OCI-LY7 (cell line): Measurements from ENCODE around the gene ROR2. TPM values are rescaled to one million over a fixed set of nuclear protein-coding genes. Genes with fewer than 3 reads are reported as not detected.

Experiments used
- BruUV-seq: library from RNA; stranded (reverse); fragments of 400-500 nt; replicated peaks from 2 replicates; lab custom pipeline; 2021; lab: Mats Ljungman, UMichigan
- CTCF ChIA-PET: fragments of 300-600 bp; sonication (Branson Sonifier 250); formaldehyde crosslinking; loops from one replicate; lab custom pipeline; 2022; ENCODE audit warnings: antibody characterized with exemption; ENCODE audit not compliant: unreplicated experiment; lab: Charles Lee
- POLR2A ChIA-PET: fragments of 300-600 bp; sonication (Branson Sonifier 250); formaldehyde crosslinking; loops from one replicate; lab custom pipeline; 2022; ENCODE audit warnings: antibody characterized with exemption; lab: Charles Lee
- DNase-seq: peaks from one replicate; pipeline ENCODE4 v3.0.0-alpha.2; 2015; ENCODE audit warnings: low spot score
- H2AFZ ChIP-seq: fragments of 200-600 bp; sonication (generic), shearing (Covaris generic); 2 replicates; pipeline ENCODE4 v1.6.1; 2014; ENCODE audit warnings: mild to moderate bottlenecking, antibody characterized with exemption, low read length, moderate library complexity
- H3K27ac ChIP-seq: fragments of 200-600 bp; sonication (generic); 2 replicates; pipeline ENCODE4 v1.5.1; 2014; ENCODE audit warnings: mixed run types, low read depth, mild to moderate bottlenecking, moderate library complexity, low read length, inconsistent platforms; ENCODE audit not compliant: poor library complexity, severe bottlenecking
- H3K36me3 ChIP-seq: fragments of 200-600 bp; sonication (generic); 2 replicates; pipeline ENCODE4 v1.6.1; 2014; ENCODE audit warnings: mild to moderate bottlenecking, antibody characterized with exemption, low read length, moderate library complexity, mixed read lengths; ENCODE audit not compliant: insufficient read depth
- H3K4me1 ChIP-seq: fragments of 200-600 bp; sonication (generic); 2 replicates; pipeline ENCODE4 v1.5.1; 2014; ENCODE audit warnings: mild to moderate bottlenecking, low read length; ENCODE audit not compliant: insufficient read depth, poor library complexity, severe bottlenecking
- H3K4me2 ChIP-seq: fragments of 200-600 bp; sonication (generic); 2 replicates; pipeline ENCODE4 v1.6.1; 2014; ENCODE audit warnings: mild to moderate bottlenecking, low read length
- H3K4me3 ChIP-seq: fragments of 200-600 bp; sonication (generic); 2 replicates; pipeline ENCODE4 v1.5.1; 2014; ENCODE audit warnings: mild to moderate bottlenecking, low read depth, low read length; ENCODE audit not compliant: poor library complexity, severe bottlenecking
- H3K79me2 ChIP-seq: fragments of 200-600 bp; sonication (generic); 2 replicates; pipeline ENCODE4 v1.6.1; 2016; ENCODE audit warnings: low read depth, mild to moderate bottlenecking, low read length, moderate library complexity, mixed read lengths; ENCODE audit not compliant: insufficient read depth
- H3K9me2 ChIP-seq: fragments of 200-600 bp; sonication (generic); 2 replicates; pipeline ENCODE4 v1.6.1; 2016; ENCODE audit warnings: mild to moderate bottlenecking, low read length, mixed read lengths; ENCODE audit not compliant: insufficient read depth
- H3K9me3 ChIP-seq: fragments of 200-600 bp; sonication (generic); 2 replicates; pipeline ENCODE4 v1.6.1; 2014; ENCODE audit warnings: mild to moderate bottlenecking, mixed run types, low read length, mixed read lengths
- H4K20me1 ChIP-seq: fragments of 200-600 bp; sonication (generic); 2 replicates; pipeline ENCODE4 v1.6.1; 2014; ENCODE audit warnings: mild to moderate bottlenecking, antibody characterized with exemption, low read length, moderate library complexity, mixed read lengths; ENCODE audit not compliant: insufficient read depth
- CTCF ChIP-seq: fragments of 200-600 bp; sonication (generic); conservative IDR thresholded peaks from 2 replicates; pipeline ENCODE4 v1.5.1; 2014; ENCODE audit warnings: mild to moderate bottlenecking, antibody characterized with exemption, low read length, moderate library complexity, mixed read lengths
- EZH2phosphoT487 ChIP-seq: fragments of 200-600 bp; sonication (generic); IDR thresholded peaks from 2 replicates; pipeline ENCODE4 v1.6.1; 2018; ENCODE audit warnings: low read depth, borderline replicate concordance, mild to moderate bottlenecking, mixed run types, antibody characterized with exemption, low read length, moderate library complexity, mixed read lengths
- intact Hi-C: fragments of 100-400 bp; cut with micrococcal nuclease; formaldehyde crosslinking; loops from one replicate; pipeline ENCODE4 v1.10.0; 2022; ENCODE audit not compliant: unreplicated experiment
- total RNA-seq, 2 experiments: library from RNA; depleted of rRNA in 1 of 2; stranded (reverse); fragments of >200 nt in 1 of 2; shearing (Covaris generic) in 1 of 2; gene quantifications; 2 replicates each; pipeline ENCODE4 v1.2.3, GENCODE V29; 2014 to 2022

Gene ROR2
- total RNA-seq, 2 experiments from 2014 or later, result 0.10 to 0.19 TPM

- ChIA-PET CTCF (no interaction called here), POLR2A (no interaction called here)
- no peak for TF ChIP-seq CTCF
- no peak for TF ChIP-seq EZH2phosphoT487
- H3K9me3 ChIP-seq, result no peaks in the 10 kb centered on the region
- DNase-seq, result no peak
- no peaks in the 10 kb centered on the region for H3K4me1 ChIP-seq
- H3K9me2 ChIP-seq, result no peaks in the 10 kb centered on the region
- no peak overlapping the region for H3K4me2 ChIP-seq
- no peaks in the 10 kb centered on the region for H3K79me2 ChIP-seq
- no TSS peak for BruUV-seq
- H4K20me1 ChIP-seq, result no peaks in the 10 kb centered on the region
- H3K27ac ChIP-seq, result no peak overlapping the region
- H3K36me3 ChIP-seq, result no peaks in the 10 kb centered on the region
- H3K4me3 ChIP-seq, result no peak overlapping the region
- H2AFZ ChIP-seq, result no peak overlapping the region
- intact Hi-C loops, result no loop called here
Measured at GRCh38 chr9:91937727-91938126, 12.3 kb downstream of the ROR2 start.

GRCh38 chr9:91937056-91937455 is 13.0 kb downstream of the ROR2 start:
- Histone ChIP-seq H3K27ac (no peak overlapping the region), H2AFZ (no peak overlapping the region), H3K79me2 (no peaks in the 10 kb centered on the region), H3K4me3 (no peak overlapping the region), H3K9me2 (no peaks in the 10 kb centered on the region), H3K4me2 (no peak overlapping the region), H3K9me3 (0 out of 2 replicates have a peak, but pooled peaks cover under 1% of the 10 kb centered on the region), H3K4me1 (no peaks in the 10 kb centered on the region), H3K36me3 (no peaks in the 10 kb centered on the region), H4K20me1 (no peaks in the 10 kb centered on the region)
- CTCF ChIA-PET, result no interaction called here
- TF ChIP-seq CTCF (no peak), EZH2phosphoT487 (no peak)
- no peak for DNase-seq
- intact Hi-C loops, result no loop called here
- no TSS peak for BruUV-seq
- POLR2A ChIA-PET, result no interaction called here

GRCh38 chr9:91935805-91936514 is 14.1 kb downstream of the ROR2 start:
- CTCF ChIA-PET, result no interaction called here
- intact Hi-C loops, result no loop called here

More at GRCh38 chr9:91935805-91936514, 14.1 kb downstream of the ROR2 start:
- no peak overlapping the region for H3K4me2 ChIP-seq
- H4K20me1 ChIP-seq, result no peaks in the 10 kb centered on the region
- no peak overlapping the region for H3K4me3 ChIP-seq
- POLR2A ChIA-PET, result no interaction called here
- no peaks in the 10 kb centered on the region for H3K36me3 ChIP-seq
- H3K27ac ChIP-seq, result no peak overlapping the region
- DNase-seq, result no peak
- H3K4me1 ChIP-seq, result no peaks in the 10 kb centered on the region
- H3K79me2 ChIP-seq, result no peaks in the 10 kb centered on the region
- no peak overlapping the region for H2AFZ ChIP-seq
- H3K9me3 ChIP-seq, result peaks cover 11% of the 10 kb centered on the region; the same call in 1 of the 2 replicates
- BruUV-seq, result no TSS peak
- TF ChIP-seq EZH2phosphoT487 (no peak), CTCF (no peak)
- no peaks in the 10 kb centered on the region for H3K9me2 ChIP-seq
